HG02588 (cell line): Measurements from ENCODE around the gene SYTL3.

ENCODE experiments used
- ATAC-seq: cut with Tn5 transposase; IDR thresholded peaks from one replicate; pipeline ENCODE4 v1.9.1; 2021; ENCODE audit warnings: mild to moderate bottlenecking, moderate library complexity; ENCODE audit not compliant: unreplicated experiment

The SYTL3 gene

DNA sequence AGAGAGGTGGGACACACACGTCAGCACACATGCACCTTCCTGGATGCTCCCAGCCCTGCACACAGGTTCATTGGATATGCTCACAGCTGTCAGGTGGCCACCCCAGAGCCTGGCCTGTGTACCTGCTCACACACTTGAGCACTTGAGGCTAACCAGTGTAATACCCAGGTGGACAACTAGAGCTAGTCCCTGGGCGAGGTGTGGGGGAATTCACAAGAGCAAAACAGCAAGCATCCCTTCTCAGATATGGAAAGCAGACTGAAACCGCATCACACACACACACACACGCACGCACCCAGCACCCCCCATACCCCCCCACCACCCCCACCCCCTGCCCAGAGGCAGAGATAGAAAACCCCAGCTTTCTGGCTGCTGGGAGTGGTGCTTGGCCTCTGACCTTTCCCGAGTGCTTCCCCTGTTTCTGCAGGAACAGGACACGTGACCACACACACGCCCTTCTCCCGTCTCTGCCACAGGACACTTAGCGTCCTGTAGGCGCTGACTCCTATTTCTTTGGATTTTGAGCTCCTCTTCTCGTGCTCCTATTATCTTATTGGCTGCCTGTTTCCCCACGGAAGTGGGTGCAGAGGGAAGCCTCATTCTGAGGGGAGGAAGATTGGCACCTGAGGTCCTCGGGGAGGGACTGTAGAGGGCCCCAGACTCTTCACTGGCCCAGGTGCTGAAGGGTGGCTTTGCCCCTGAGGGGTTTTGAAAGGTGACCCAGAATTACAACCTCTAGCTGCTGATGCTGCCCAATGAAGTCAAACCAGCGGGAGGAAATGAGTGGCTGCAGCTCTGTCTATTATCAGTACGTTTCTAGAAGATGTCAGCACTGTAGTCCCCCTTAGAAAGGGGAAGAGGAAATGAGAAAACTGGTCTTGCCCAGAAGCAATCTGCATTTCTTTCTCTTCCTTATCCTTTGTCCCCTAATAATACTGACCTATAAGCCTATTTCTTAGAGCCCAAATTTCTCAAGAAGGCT lies 65.8 kb downstream of the SYTL3 start:
- peak; percentile 58 for ATAC-seq

- ATAC-seq = peak; percentile 57
Measured at GRCh38 chr6:158717341-158718330, 67.8 kb downstream of the SYTL3 start.

GRCh38 chr6:158718461-158719046 lies 68.7 kb downstream of the SYTL3 start:
- no peak for ATAC-seq

DNA sequence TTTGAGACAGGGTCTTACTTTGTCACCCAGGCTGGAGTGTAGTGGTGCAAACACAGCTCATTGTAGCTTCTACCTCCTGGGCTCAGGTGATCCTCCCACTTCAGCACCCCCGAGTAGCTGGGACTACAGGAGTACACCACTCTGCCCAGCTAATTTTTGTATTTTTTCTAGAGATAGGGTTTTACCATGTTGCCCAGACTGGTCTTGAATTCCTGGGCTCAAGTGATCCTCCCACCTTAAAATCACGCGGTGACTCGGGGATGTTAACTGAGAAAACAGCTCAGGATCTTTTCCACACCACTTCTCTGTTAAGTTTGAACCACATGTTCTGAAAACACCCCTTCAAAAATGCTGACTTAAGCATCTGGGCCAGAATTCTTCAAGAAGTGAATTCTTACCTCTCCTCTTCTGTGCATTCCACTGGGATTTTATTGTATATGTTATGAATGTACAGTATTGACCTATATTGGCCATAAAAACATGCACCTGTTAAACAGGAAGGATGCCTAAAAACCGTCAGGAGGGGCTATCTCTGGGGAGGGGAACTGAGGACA lies 72.4 kb downstream of the SYTL3 start:
- no peak for ATAC-seq

- ATAC-seq = no peak
Measured at GRCh38 chr6:158725704-158726103, 75.8 kb downstream of the SYTL3 start.

DNA sequence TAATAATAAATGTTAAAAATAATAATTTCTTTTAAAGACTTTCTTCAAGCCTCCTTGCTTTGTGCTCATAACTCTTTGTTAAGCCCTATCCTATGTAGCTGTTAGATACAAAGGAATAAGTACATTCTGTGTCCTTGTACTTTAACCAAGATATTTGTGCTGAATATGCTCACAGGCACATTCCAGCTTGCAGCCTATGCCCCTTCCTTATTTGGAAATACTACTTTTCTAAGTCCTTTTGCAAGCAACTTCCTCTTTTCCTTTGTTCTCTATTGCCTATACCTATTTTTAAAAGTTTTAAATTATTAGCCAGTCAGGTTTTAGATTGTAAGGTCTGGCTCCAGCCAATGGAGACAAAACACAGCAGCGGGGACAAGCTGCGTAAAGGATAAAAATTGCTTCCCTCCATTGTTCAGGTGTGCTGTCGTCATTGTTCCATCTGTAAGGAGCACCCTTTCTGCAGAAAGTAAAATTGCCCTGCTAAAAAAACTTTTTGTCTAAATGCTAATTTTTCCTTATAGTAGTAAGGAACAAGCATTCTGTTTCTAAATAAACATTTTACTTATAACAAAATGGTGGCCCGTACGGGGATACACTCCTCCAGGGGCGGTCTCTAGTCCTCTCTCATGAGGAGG lies 80.2 kb downstream of the SYTL3 start:
- no peak for ATAC-seq

DNA sequence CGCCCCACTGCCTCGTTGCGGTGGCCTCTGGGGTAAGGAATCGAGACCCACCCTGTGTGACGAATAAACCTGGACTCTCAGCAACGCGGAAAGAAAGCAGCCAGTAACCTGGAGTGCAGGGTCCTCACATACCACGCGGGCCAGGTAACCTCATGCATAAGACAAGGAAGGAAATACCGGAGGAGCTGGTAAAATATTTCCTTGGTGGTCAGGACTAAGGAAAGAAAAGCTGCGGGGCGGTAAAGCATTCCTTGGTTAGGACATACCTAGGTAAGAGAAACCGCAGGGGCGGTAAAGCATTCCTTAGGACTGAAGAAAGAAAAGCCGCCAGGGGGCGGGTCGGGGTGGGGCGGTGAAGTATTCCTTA lies 80.7 kb downstream of the SYTL3 start:
- no peak for ATAC-seq

DNA sequence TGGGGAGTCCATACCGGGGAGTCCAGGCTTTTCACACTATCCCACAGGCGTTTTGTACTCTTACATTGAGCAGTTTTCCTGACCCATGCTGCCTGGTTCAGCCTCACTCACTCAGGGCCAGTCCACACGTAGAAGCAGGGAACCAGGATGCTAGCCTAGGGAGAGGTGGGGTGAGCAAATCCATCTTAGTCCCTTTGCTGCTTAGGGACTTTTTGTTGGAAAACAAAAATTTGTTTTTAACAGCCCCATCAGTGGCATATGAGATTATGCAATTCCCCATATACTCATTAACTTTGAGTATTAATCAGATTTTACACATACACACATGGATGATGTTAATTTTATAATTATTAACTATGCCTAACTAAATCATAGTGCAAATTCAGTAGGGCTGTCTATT lies 85.2 kb downstream of the SYTL3 start:
- no peak for ATAC-seq

GRCh38 chr6:158737082-158737709 lies 87.3 kb downstream of the SYTL3 start:
- no peak for ATAC-seq

DNA sequence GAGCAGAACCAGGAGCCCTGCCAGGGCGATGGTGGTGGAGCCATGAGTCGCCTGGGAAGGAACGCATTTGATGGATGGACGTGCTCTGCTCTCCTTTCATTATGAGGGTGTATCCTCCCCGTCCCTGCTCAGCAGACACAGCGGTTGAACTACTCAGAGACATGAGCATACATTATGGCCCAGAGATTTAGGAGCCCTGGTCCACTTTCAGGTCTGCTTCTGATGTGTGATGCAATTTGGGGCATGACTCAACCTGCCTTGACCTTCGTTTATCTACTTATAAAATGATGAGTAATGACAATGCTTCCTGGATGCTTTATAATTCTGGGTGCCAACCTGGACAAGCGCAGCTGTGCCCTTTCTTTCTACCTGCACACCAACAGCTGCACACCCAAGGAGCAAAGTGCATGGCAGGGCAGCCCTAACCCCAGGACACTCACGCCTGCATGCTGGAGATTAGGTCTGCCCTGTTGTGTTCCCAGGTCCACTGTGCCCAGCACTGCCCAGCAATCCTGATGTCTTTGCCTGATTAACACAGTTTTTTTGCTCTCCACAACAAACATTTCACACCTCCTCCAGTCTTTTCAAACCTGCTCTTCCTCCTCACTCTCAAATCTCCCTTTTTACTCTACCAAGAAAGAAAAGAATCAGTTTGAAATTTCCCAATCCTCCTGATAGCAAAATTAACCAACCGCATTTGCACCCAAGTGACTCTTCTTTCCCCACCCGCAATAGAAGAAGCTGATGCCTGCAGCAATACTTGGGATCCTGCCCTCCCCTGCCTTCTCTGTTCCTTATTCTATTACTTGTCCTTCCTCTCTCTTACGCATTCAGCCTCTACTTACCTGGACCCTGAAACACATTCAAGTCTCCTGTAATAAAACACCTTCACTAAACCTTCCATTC lies 88.1 kb downstream of the SYTL3 start:
- no peak for ATAC-seq

DNA sequence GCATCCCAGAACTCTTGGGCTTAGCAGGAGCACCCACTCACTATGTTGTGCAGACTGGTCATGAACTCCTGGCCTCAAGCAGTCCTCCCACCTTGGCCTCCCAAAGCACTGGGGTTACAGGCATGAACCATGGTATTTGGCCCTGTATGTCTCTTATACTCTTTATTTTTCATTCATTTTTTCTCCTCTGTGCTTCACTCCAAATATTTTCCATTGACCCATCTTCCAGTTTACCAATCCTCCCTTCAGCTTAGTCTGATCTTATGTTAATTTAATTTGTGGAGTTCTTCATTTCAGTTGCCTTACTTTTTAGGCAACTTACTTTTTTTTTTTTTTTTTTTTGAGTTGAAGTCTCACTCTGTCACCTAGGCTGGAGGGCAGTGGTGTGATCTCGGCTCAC lies 89.8 kb downstream of the SYTL3 start:
- ATAC-seq = no peak

DNA sequence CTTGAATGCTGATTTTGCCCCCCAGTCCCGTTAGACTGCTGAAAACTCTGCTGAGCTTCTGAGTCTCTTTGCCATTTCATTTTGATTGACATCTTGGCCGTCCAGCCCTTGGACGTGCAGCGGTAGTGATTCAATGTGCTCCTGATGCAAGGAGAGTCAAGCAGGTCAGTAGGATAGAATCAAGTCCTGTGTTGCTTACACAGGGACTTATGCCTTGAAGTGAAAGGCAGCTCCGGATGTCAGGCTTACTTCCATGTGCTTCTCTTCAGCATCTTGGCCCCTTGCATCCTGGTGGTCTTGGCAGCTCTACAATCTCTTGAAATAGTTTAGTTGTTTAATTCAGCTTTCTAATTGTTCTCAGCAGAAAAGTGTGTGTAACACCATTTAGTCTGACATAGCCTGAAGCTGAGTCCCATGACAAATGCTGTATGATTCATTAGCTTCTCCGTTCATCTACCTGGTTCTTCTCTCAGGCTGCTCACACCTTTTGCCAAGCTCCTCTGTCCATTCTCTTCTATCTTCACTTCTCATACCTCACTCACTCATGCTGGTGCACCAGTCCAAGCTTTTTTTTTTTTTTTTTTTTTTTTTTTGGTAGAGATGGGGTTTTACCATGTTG lies 93.3 kb downstream of the SYTL3 start:
- ATAC-seq = no peak

DNA sequence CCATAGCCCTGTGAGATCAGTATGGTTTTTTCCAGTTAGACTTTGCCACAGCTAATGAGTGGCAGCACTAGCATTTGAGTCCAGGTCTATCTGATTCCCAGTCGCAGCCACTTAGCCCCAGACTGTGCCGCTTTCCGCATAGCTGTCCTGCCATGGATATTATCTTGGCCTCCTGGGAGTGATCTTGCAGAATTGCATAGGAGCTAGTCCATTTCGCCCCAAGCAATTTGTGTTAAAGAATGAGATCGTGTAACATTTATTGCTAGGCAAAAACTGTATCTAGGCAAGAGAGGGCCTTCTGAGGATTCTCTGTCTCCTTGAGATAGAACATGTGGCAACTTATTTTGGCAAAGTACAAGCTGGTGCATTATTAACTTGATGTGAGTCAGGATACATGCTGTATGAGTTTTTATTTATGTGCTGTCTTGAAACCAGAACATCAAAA lies 95.2 kb downstream of the SYTL3 start:
- no peak for ATAC-seq

DNA sequence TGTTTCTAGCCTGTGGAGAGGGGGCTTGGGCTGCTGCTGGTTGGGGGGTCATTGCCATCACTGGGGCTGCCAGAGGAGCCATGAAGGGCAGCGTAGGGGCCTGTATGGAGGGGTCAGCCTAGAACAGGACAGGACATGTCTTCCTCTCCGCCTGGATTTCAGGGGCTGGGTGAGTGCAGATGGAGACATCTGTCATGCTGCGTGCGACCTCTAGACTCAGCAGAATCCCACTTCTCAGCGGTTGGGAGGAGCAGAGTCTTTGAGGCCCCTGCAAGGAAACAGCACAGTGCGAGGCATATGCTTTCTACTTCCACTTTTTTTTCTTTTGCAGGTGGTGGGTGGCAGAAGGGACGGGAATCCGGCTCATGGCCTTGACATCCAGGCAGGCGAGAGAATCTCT lies 101.4 kb downstream of the SYTL3 start:
- no peak for ATAC-seq

DNA sequence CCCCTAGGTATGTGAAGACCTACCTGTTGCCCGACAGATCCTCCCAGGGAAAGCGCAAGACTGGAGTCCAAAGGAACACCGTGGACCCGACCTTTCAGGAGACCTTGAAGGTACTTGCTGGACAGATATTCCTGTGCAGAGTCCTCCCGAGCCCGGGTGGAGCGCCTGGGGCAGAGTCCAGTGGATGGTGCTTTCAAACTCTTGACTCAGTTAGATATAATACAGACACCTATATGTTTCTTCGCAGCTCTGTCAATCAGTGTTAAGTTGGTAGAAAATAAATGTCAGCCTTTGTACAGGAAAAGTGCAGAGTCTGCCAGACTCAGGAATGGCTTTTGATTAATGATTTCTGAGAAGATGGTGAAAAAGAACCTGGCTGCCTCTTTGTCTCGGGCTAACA lies 102.1 kb downstream of the SYTL3 start:
- ATAC-seq = no peak

DNA sequence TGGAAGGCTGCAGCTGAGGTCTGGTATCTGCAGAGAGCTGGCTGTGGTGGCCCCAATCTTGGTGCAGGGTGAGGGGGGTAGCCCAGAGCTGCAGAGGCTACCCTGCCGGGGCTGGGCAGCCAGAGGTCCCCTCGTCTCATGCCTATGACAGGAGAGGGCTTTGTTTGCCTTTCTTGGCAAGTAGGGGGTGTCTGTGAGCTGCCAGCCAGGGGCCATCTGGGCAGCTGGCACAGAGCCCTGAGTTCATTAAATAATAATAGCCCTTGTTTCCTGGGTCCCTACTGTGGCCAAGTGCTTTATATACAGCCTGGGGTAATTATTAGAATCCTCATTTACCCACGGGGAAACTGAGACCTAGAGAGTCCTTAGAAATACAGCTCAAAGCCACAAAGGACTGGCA lies 102.8 kb downstream of the SYTL3 start:
- no peak for ATAC-seq

- ATAC-seq = no peak
Measured at GRCh38 chr6:158753811-158754210, 104.0 kb downstream of the SYTL3 start.

DNA sequence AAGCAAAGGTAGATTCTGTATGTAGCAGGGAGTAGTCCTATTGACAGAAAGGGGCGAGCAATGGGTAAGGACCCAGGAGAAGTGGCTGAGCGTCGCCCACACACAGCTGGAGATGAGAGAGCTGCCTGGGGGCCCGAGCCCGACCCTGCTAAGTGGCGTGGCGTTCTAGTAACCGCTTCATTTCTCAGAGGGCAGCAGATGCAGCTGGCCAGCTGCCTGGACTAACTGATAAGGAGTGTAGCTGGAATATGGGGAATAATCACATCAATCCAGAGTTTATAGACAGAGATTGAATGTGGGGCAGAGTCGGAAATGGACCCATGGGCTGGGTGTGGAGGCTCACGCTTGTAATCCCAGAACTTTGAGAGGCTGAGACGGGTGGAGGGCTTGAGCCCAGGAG lies 104.9 kb downstream of the SYTL3 start:
- no peak for ATAC-seq
